LNCAP (cell line): ENCODE data around the gene CCDC178.

Experiments
- CTCF ChIP-seq: fragments of 450-650 bp; IDR thresholded peaks from 2 replicates; pipeline ENCODE4 v1.5.1; 2017; ENCODE audit warnings: mild to moderate bottlenecking

The CCDC178 gene

GRCh38 chr18:32937597-32937996 lies 502.9 kb downstream of the CCDC178 start:
- TF ChIP-seq CTCF: no peak

- no peak for TF ChIP-seq CTCF
These were observed 503.5 kb downstream of the CCDC178 start for GRCh38 chr18:32937066-32937465.

GRCh38 chr18:32934201-32934600 lies 506.3 kb downstream of the CCDC178 start:
- no peak for TF ChIP-seq CTCF

- TF ChIP-seq CTCF: peak; percentile 74
These were observed 509.7 kb downstream of the CCDC178 start for GRCh38 chr18:32930695-32931301.

GRCh38 chr18:32929213-32929612 lies 511.3 kb downstream of the CCDC178 start:
- TF ChIP-seq CTCF: no peak

GRCh38 chr18:32922951-32923430 lies 517.5 kb downstream of the CCDC178 start:
- no peak for TF ChIP-seq CTCF

GRCh38 chr18:32920796-32921787 lies 519.4 kb downstream of the CCDC178 start:
- no peak for TF ChIP-seq CTCF
